Mucosa of stomach (tissue), 1 donor: ENCODE results near the gene TRIM43B.
"Not testable (repeated sequence)": the region's sequence is repeated elsewhere in the genome, so short reads cannot be mapped to it uniquely, and the experiment has no call there.

Experiments used
- H3K27me3 ChIP-seq: one replicate; pipeline ENCODE4 v1.7.0; 2013; ENCODE audit warnings: mild to moderate bottlenecking, low read length; ENCODE audit not compliant: control insufficient read depth, insufficient read depth
- H3K36me3 ChIP-seq: one replicate; pipeline ENCODE4 v1.7.0; 2013; ENCODE audit warnings: low read length; ENCODE audit not compliant: control insufficient read depth, insufficient read depth
- H3K4me1 ChIP-seq: one replicate; pipeline ENCODE4 v1.7.0; 2013; ENCODE audit warnings: mild to moderate bottlenecking, low read length; ENCODE audit not compliant: control insufficient read depth, insufficient read depth
- H3K4me3 ChIP-seq: one replicate; pipeline ENCODE4 v1.7.0; 2013; ENCODE audit warnings: low read length
- H3K9ac ChIP-seq: one replicate; pipeline ENCODE4 v1.7.0; 2013; ENCODE audit warnings: mild to moderate bottlenecking, low read length, moderate library complexity
- H3K9me3 ChIP-seq: one replicate; pipeline ENCODE4 v1.7.0; 2013; ENCODE audit warnings: mild to moderate bottlenecking, low read length, moderate library complexity; ENCODE audit not compliant: control insufficient read depth
- donor health status: Pancreatic carcinoma.

TRIM43B gene

GRCh38 chr2:95484654-95485053 lies at the start of gene TRIM43B:
Gene TRIM43B, minus strand, starts transcription at chr2:95484754. Its CDS starts 2,040 bp downstream, at chr2:95482714.
- H3K4me1 ChIP-seq, H3K9ac ChIP-seq, H3K27me3 ChIP-seq, H3K9me3 ChIP-seq, H3K4me3 ChIP-seq, H3K36me3 ChIP-seq: not testable (repeated sequence)

GRCh38 chr2:95531254-95531771 lies 46.8 kb upstream of the TRIM43B start:
- no peak overlapping the region for H3K9ac ChIP-seq
- H3K36me3 ChIP-seq: no peaks in the 10 kb centered on the region
- H3K27me3 ChIP-seq: no peaks in the 10 kb centered on the region
- H3K9me3 ChIP-seq: no peaks in the 10 kb centered on the region
- peaks cover 8% of the 10 kb centered on the region for H3K4me1 ChIP-seq
- H3K4me3 ChIP-seq: no peak overlapping the region

GRCh38 chr2:95530734-95531133 lies 46.2 kb upstream of the TRIM43B start:
- Histone ChIP-seq H3K4me1 (peaks cover 14% of the 10 kb centered on the region), H3K27me3 (no peaks in the 10 kb centered on the region), H3K9me3 (no peaks in the 10 kb centered on the region), H3K9ac (no peak overlapping the region), H3K4me3 (no peak overlapping the region), H3K36me3 (no peaks in the 10 kb centered on the region)

GRCh38 chr2:95526360-95527341 lies 42.1 kb upstream of the TRIM43B start:
- Histone ChIP-seq H3K9me3 (no peaks in the 10 kb centered on the region), H3K27me3 (no peaks in the 10 kb centered on the region), H3K4me1 (peaks cover 15% of the 10 kb centered on the region), H3K9ac (peak overlapping the region; percentile 80), H3K36me3 (no peaks in the 10 kb centered on the region), H3K4me3 (peak overlapping the region; percentile 60)

DNA sequence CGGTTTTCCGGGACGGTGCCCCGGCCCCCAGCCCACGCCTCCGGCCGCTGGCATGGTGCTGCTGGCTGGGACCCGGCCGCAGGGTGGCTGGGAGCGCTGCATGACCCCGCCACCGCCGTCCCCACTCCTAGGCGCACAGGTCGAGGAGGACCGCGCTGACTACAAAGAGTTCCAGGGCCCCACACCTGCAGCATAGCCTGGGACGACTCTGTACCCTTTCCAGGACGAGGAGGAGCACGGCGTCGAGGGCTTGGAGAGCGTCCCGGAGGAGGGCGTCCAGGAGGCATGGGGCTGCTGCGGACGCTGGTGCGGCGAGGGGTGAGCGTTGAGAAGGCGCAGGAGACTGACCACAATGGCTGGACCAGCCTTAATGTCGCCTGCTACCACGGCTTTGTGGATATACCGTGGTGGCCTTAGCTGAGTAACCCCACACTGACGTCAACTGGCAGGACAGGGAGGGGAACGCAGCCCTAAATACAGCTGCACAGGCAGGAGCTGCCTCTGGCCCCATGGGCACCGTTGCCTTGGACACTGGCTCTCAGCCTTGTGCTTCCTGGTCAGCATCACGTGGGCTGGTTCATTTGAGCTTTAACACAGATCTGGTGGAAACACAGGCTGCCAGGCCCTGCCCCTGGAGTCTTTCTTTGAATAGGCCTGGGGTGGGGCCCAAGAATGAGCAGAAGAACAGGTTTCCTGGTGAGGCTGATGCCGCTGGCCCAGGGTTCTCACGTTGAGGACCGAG lies 40.9 kb upstream of the TRIM43B start:
- no peaks in the 10 kb centered on the region for H3K36me3 ChIP-seq
- no peak overlapping the region for H3K4me3 ChIP-seq
- peak overlapping the region; percentile 80 for H3K9ac ChIP-seq
- peaks cover 8% of the 10 kb centered on the region for H3K4me1 ChIP-seq
- no peaks in the 10 kb centered on the region for H3K9me3 ChIP-seq
- H3K27me3 ChIP-seq: no peaks in the 10 kb centered on the region

- Histone ChIP-seq H3K4me3 (no peak overlapping the region), H3K9me3 (no peaks in the 10 kb centered on the region), H3K27me3 (no peaks in the 10 kb centered on the region), H3K9ac (no peak overlapping the region), H3K4me1 (peaks cover 8% of the 10 kb centered on the region), H3K36me3 (no peaks in the 10 kb centered on the region)
Observed at GRCh38 chr2:95524195-95524594, 39.6 kb upstream of the TRIM43B start.

DNA sequence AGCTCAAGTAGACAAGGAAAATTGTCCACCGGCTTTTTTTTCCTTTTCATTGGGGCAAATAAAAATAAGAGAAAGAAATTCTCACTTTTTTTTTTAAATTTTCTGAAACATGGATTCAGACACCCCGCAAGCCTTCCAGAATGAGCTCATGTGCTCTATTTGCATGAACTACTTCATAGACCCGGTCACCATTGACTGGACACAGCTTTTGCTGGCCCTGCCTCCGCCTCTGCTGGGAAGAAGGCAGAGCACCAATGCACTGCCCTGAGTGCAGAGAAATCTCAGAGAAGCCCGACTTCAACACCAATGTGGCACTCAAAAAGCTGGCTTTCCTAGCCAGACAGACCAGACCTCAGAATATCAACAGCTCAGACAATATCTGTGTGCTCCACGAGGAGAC lies 30.2 kb upstream of the TRIM43B start:
- H3K27me3 ChIP-seq: no peaks in the 10 kb centered on the region
- no peaks in the 10 kb centered on the region for H3K9me3 ChIP-seq
- H3K4me1 ChIP-seq: no peaks in the 10 kb centered on the region
- H3K36me3 ChIP-seq: no peaks in the 10 kb centered on the region
- H3K4me3 ChIP-seq: no peak overlapping the region
- H3K9ac ChIP-seq: no peak overlapping the region

- H3K9me3 ChIP-seq, H3K4me1 ChIP-seq, H3K36me3 ChIP-seq, H3K9ac ChIP-seq, H3K27me3 ChIP-seq, H3K4me3 ChIP-seq: not testable (repeated sequence)
Observed at GRCh38 chr2:95514226-95514625, 29.7 kb upstream of the TRIM43B start.

- no peaks in the 10 kb centered on the region for H3K4me1 ChIP-seq
- H3K9me3 ChIP-seq: no peaks in the 10 kb centered on the region
- no peaks in the 10 kb centered on the region for H3K36me3 ChIP-seq
- no peaks in the 10 kb centered on the region for H3K27me3 ChIP-seq
- no peak overlapping the region for H3K4me3 ChIP-seq
- H3K9ac ChIP-seq: no peak overlapping the region
Observed at GRCh38 chr2:95509408-95509807, 24.9 kb upstream of the TRIM43B start.

DNA sequence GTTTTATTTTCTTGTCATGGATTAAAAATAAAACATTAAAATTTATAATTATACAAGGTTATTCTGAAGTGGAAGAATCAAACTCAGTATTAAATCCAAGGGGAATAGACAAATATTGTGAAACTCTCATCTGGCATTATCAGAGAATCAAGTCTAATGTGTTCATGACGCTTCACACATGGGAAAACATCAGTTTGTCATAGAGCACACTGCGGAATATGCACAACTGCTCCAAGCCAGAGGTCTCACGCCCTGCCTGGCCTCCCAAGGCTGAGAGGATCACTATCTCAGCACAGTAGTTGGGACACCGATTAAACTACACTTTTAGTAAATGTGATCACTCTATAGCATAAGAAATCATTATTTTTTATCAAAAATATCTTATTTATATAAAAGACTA lies 20.7 kb upstream of the TRIM43B start:
- no peak overlapping the region for H3K9ac ChIP-seq
- H3K4me3 ChIP-seq: no peak overlapping the region
- no peaks in the 10 kb centered on the region for H3K9me3 ChIP-seq
- no peaks in the 10 kb centered on the region for H3K36me3 ChIP-seq
- H3K27me3 ChIP-seq: no peaks in the 10 kb centered on the region
- peaks cover 1% of the 10 kb centered on the region for H3K4me1 ChIP-seq

- no peaks in the 10 kb centered on the region for H3K27me3 ChIP-seq
- H3K9ac ChIP-seq: no peak overlapping the region
- no peaks in the 10 kb centered on the region for H3K9me3 ChIP-seq
- H3K36me3 ChIP-seq: no peaks in the 10 kb centered on the region
- H3K4me1 ChIP-seq: peaks cover 5% of the 10 kb centered on the region
- H3K4me3 ChIP-seq: no peak overlapping the region
Observed at GRCh38 chr2:95500854-95501253, 16.3 kb upstream of the TRIM43B start.

GRCh38 chr2:95492076-95492475 lies 7.5 kb upstream of the TRIM43B start:
- not testable (repeated sequence) for H3K4me3 ChIP-seq, H3K36me3 ChIP-seq, H3K9me3 ChIP-seq, H3K9ac ChIP-seq, H3K27me3 ChIP-seq, H3K4me1 ChIP-seq
